HEK293 (cell line): ENCODE results near the gene MICU1.

Source experiments
- CTCF ChIP-seq: fragments of 450-650 bp; formaldehyde crosslinking; IDR thresholded peaks from 2 replicates; pipeline ENCODE4 v1.5.1; 2016; ENCODE audit warnings: missing biosample characterization, missing genetic modification characterization
- EGR2 ChIP-seq: fragments of 450-650 bp; formaldehyde crosslinking; IDR thresholded peaks from 2 replicates; pipeline ENCODE4 v1.5.1; 2016; ENCODE audit warnings: low read depth, missing biosample characterization, missing genetic modification characterization
- HOXC10 ChIP-seq: sonication (generic); formaldehyde crosslinking; IDR thresholded peaks from 2 replicates; pipeline ENCODE4 v1.8.1; 2023; ENCODE audit warnings: mild to moderate bottlenecking, missing genetic modification reagents
- IKZF3 ChIP-seq: fragments of 450-650 bp; IDR thresholded peaks from 2 replicates; pipeline ENCODE4 v1.5.0; 2018; ENCODE audit warnings: missing biosample characterization, mild to moderate bottlenecking, missing genetic modification characterization, moderate library complexity
- KLF1 ChIP-seq: fragments of 450-650 bp; formaldehyde crosslinking; IDR thresholded peaks from 2 replicates; pipeline ENCODE4 v1.5.1; 2016; ENCODE audit warnings: missing biosample characterization, missing genetic modification characterization
- KLF17 ChIP-seq: fragments of 450-650 bp; formaldehyde crosslinking; IDR thresholded peaks from 2 replicates; pipeline ENCODE4 v1.5.1; 2016; ENCODE audit warnings: missing biosample characterization, missing genetic modification characterization
- MYNN ChIP-seq: fragments of 450-650 bp; formaldehyde crosslinking; IDR thresholded peaks from 2 replicates; pipeline ENCODE4 v1.5.1; 2016; ENCODE audit warnings: missing biosample characterization, missing genetic modification characterization, borderline replicate concordance
- PRDM1 ChIP-seq: fragments of 450-650 bp; formaldehyde crosslinking; IDR thresholded peaks from 2 replicates; pipeline ENCODE4; 2016; ENCODE audit warnings: missing biosample characterization, missing genetic modification characterization
- SP2 ChIP-seq: fragments of 450-650 bp; formaldehyde crosslinking; IDR thresholded peaks from 2 replicates; pipeline ENCODE4 v1.5.1; 2016; ENCODE audit warnings: missing biosample characterization, missing genetic modification characterization
- WT1 ChIP-seq: fragments of 450-650 bp; formaldehyde crosslinking; IDR thresholded peaks from 2 replicates; pipeline ENCODE4 v1.5.1; 2016; ENCODE audit warnings: missing biosample characterization, missing genetic modification characterization
- ZBTB48 ChIP-seq: fragments of 450-650 bp; formaldehyde crosslinking; IDR thresholded peaks from 2 replicates; pipeline ENCODE4 v1.5.1; 2016; ENCODE audit warnings: missing biosample characterization, missing genetic modification characterization
- ZNF112 ChIP-seq: fragments of 450-650 bp; formaldehyde crosslinking; IDR thresholded peaks from 2 replicates; pipeline ENCODE4 v1.5.0; 2017; ENCODE audit warnings: missing biosample characterization, missing genetic modification characterization
- ZNF133 ChIP-seq: fragments of 450-650 bp; formaldehyde crosslinking; IDR thresholded peaks from 2 replicates; pipeline ENCODE4 v1.5.1; 2016; ENCODE audit warnings: missing biosample characterization, missing genetic modification characterization
- ZNF140 ChIP-seq: fragments of 450-650 bp; formaldehyde crosslinking; IDR thresholded peaks from 2 replicates; pipeline ENCODE4 v1.5.1; 2016; ENCODE audit warnings: missing biosample characterization, missing genetic modification characterization
- ZNF146 ChIP-seq: fragments of 450-650 bp; formaldehyde crosslinking; IDR thresholded peaks from 2 replicates; pipeline ENCODE4 v1.5.1; 2016; ENCODE audit warnings: missing biosample characterization, missing genetic modification characterization
- ZNF157 ChIP-seq: fragments of 450-650 bp; formaldehyde crosslinking; IDR thresholded peaks from 2 replicates; pipeline ENCODE4 v1.5.1; 2016; ENCODE audit warnings: missing biosample characterization, missing genetic modification characterization
- ZNF184 ChIP-seq: fragments of 450-650 bp; IDR thresholded peaks from 2 replicates; pipeline ENCODE4 v1.5.1; 2018; ENCODE audit warnings: missing biosample characterization, mild to moderate bottlenecking, missing genetic modification characterization
- ZNF2 ChIP-seq: fragments of 450-650 bp; formaldehyde crosslinking; IDR thresholded peaks from 2 replicates; pipeline ENCODE4 v1.5.1; 2016; ENCODE audit warnings: missing biosample characterization, missing genetic modification characterization
- ZNF202 ChIP-seq: fragments of 450-650 bp; formaldehyde crosslinking; IDR thresholded peaks from 2 replicates; pipeline ENCODE4 v1.5.1; 2016; ENCODE audit warnings: missing biosample characterization, missing genetic modification characterization, borderline replicate concordance
- ZNF391 ChIP-seq: fragments of 450-650 bp; formaldehyde crosslinking; IDR thresholded peaks from 2 replicates; pipeline ENCODE4 v1.5.1; 2016; ENCODE audit warnings: low read depth, missing biosample characterization, missing genetic modification characterization, borderline replicate concordance
- ZNF398 ChIP-seq: fragments of 450-650 bp; formaldehyde crosslinking; IDR thresholded peaks from 2 replicates; pipeline ENCODE4 v1.5.1; 2017; ENCODE audit warnings: missing biosample characterization, missing genetic modification characterization
- ZNF423 ChIP-seq: fragments of 450-650 bp; formaldehyde crosslinking; IDR thresholded peaks from 2 replicates; pipeline ENCODE4 v1.5.1; 2016; ENCODE audit warnings: missing biosample characterization, missing genetic modification characterization
- ZNF426 ChIP-seq: fragments of 450-650 bp; formaldehyde crosslinking; IDR thresholded peaks from 2 replicates; pipeline ENCODE4 v1.5.1; 2017; ENCODE audit warnings: missing biosample characterization, missing genetic modification characterization, mild to moderate bottlenecking, inconsistent platforms, moderate library complexity
- ZNF560 ChIP-seq: fragments of 450-650 bp; formaldehyde crosslinking; IDR thresholded peaks from 2 replicates; pipeline ENCODE4 v1.5.1; 2017; ENCODE audit warnings: missing biosample characterization, missing genetic modification characterization, borderline replicate concordance
- ZNF596 ChIP-seq: fragments of 450-650 bp; IDR thresholded peaks from 2 replicates; pipeline ENCODE4 v1.5.0; 2018; ENCODE audit warnings: missing biosample characterization, mild to moderate bottlenecking, missing genetic modification characterization, moderate library complexity
- ZNF610 ChIP-seq: fragments of 450-650 bp; formaldehyde crosslinking; IDR thresholded peaks from 2 replicates; pipeline ENCODE4 v1.5.1; 2016; ENCODE audit warnings: missing biosample characterization, missing genetic modification characterization, borderline replicate concordance
- ZNF843 ChIP-seq: fragments of 450-650 bp; formaldehyde crosslinking; IDR thresholded peaks from 2 replicates; pipeline ENCODE4 v1.5.1; 2016; ENCODE audit warnings: missing biosample characterization, missing genetic modification characterization
- ZXDB ChIP-seq: fragments of 450-650 bp; formaldehyde crosslinking; IDR thresholded peaks from 2 replicates; pipeline ENCODE4 v1.5.1; 2016; ENCODE audit warnings: missing biosample characterization, missing genetic modification characterization
- TF ChIP-seq, protein P1 (sequence below): fragments of 450-650 bp; formaldehyde crosslinking; IDR thresholded peaks from 2 replicates; pipeline ENCODE4 v1.5.1; 2016; ENCODE audit warnings: missing biosample characterization, missing genetic modification characterization
- TF ChIP-seq, protein P2 (sequence below): fragments of 450-650 bp; formaldehyde crosslinking; IDR thresholded peaks from 2 replicates; pipeline ENCODE4 v1.5.1; 2016; ENCODE audit warnings: missing biosample characterization, missing genetic modification characterization
- TF ChIP-seq, protein P3 (sequence below): fragments of 450-650 bp; formaldehyde crosslinking; IDR thresholded peaks from 2 replicates; pipeline ENCODE4 v1.5.1; 2016; ENCODE audit warnings: missing biosample characterization, missing genetic modification characterization

MICU1 gene

DNA sequence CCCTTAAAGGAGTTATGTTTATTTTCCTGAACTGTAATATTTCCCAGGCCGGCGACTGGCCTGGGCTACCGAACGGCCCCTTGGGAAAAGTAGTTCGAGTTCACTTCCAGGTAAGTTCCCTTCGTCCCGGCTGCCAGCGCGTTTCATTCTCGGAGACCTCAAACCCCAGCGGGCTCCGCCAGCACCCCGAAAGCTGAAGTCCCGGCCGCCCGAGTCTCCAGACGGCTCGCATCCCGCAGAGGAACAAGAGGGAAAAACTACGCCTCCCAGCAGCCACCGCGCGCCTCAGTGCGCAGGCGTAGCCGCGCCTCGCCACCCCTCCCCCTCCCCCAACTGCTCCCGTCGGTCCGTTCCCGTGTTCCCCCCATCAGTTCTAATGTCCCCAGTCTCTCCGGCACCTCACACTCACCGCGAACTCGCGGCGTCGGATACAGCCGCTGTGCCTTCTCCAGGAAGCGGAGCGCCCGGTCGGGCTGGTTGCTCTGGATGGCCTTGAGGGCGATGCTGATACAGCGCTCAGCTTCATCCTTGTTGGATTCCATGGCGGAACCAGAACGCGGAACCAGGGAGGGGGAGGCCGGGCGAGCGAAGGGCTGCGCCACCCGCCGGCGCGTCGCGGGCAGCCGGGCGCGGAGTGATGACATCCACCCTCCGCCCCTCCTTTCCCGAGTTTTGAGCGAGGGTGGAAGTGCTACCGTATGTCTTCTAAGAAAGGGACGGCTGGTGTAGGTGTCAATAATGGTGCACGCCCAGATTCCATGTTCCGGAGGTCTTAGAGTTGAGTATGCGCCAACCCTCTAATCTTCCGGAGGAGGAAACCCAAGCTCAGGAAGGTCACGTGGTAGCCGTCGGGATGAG, 271.3 kb downstream of the MICU1 start, which contains the start of gene DNAJB12 (continued):
- TF ChIP-seq, protein P1, sequence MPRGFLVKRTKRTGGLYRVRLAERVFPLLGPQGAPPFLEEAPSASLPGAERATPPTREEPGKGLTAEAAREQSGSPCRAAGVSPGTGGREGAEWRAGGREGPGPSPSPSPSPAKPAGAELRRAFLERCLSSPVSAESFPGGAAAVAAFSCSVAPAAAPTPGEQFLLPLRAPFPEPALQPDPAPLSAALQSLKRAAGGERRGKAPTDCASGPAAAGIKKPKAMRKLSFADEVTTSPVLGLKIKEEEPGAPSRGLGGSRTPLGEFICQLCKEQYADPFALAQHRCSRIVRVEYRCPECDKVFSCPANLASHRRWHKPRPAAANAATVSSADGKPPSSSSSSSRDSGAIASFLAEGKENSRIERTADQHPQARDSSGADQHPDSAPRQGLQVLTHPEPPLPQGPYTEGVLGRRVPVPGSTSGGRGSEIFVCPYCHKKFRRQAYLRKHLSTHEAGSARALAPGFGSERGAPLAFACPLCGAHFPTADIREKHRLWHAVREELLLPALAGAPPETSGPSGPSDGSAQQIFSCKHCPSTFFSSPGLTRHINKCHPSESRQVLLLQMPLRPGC: peak; percentile 89
- TF ChIP-seq ZNF2: peak; percentile 99
- TF ChIP-seq MYNN (tag by site-specific recombination): no peak
- peak; percentile 74 for TF ChIP-seq SP2 (tag by site-specific recombination)
- TF ChIP-seq ZNF146 (tag by site-specific recombination): peak; percentile 60; the same call in 1 of the 2 replicates
- TF ChIP-seq, protein P2, sequence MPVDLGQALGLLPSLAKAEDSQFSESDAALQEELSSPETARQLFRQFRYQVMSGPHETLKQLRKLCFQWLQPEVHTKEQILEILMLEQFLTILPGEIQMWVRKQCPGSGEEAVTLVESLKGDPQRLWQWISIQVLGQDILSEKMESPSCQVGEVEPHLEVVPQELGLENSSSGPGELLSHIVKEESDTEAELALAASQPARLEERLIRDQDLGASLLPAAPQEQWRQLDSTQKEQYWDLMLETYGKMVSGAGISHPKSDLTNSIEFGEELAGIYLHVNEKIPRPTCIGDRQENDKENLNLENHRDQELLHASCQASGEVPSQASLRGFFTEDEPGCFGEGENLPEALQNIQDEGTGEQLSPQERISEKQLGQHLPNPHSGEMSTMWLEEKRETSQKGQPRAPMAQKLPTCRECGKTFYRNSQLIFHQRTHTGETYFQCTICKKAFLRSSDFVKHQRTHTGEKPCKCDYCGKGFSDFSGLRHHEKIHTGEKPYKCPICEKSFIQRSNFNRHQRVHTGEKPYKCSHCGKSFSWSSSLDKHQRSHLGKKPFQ: 0 out of 2 replicates have a peak, but pooled peaks have one; percentile 52
- peak; percentile 73 for TF ChIP-seq ZNF398 (tag by site-specific recombination)
- TF ChIP-seq ZNF140 (tag by site-specific recombination): peak; percentile 53; the same call in 1 of the 2 replicates
- peak; percentile 84 for TF ChIP-seq EGR2 (tag by site-specific recombination)
- TF ChIP-seq ZNF426 (tag by site-specific recombination): no peak
- TF ChIP-seq ZNF610 (tag by site-specific recombination): peak; percentile 92
- TF ChIP-seq ZNF596: no peak
- TF ChIP-seq HOXC10: no peak
- peak; percentile 98 for TF ChIP-seq KLF17 (tag by site-specific recombination)
- peak; percentile 86 for TF ChIP-seq CTCF (tag by site-specific recombination)
- peak; percentile 92 for TF ChIP-seq IKZF3 (tag by site-specific recombination)
- TF ChIP-seq ZNF133: no peak
- no peak for TF ChIP-seq ZNF423 (tag by site-specific recombination)
- no peak for TF ChIP-seq ZNF202 (tag by site-specific recombination)
- TF ChIP-seq ZNF157 (tag by site-specific recombination): no peak
- peak; percentile 60; the same call in 1 of the 2 replicates for TF ChIP-seq ZNF184 (tag by site-specific recombination)
- TF ChIP-seq KLF1: peak; percentile 87; the same call in 1 of the 2 replicates
- TF ChIP-seq ZXDB: peak; percentile 98
- 0 out of 2 replicates have a peak, but pooled peaks have one; percentile 43 for TF ChIP-seq PRDM1 (tag by site-specific recombination)
- TF ChIP-seq, protein P3, sequence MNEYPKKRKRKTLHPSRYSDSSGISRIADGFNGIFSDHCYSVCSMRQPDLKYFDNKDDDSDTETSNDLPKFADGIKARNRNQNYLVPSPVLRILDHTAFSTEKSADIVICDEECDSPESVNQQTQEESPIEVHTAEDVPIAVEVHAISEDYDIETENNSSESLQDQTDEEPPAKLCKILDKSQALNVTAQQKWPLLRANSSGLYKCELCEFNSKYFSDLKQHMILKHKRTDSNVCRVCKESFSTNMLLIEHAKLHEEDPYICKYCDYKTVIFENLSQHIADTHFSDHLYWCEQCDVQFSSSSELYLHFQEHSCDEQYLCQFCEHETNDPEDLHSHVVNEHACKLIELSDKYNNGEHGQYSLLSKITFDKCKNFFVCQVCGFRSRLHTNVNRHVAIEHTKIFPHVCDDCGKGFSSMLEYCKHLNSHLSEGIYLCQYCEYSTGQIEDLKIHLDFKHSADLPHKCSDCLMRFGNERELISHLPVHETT: peak; percentile 70; the same call in 1 of the 2 replicates
- peak; percentile 89 for TF ChIP-seq ZNF843
- TF ChIP-seq ZNF560 (tag by site-specific recombination): no peak
- no peak for TF ChIP-seq ZNF112 (tag by site-specific recombination)
- TF ChIP-seq ZNF391: peak; percentile 97
- TF ChIP-seq WT1 (tag by site-specific recombination): peak; percentile 90
- peak; percentile 55; the same call in 1 of the 2 replicates for TF ChIP-seq ZBTB48 (tag by site-specific recombination)
